GM23248 (cell line): ENCODE measurements around the gene WWOX.

ENCODE experiments used
- EZH2 ChIP-seq: fragments of 200-600 bp; sonication (generic); IDR thresholded peaks from 2 replicates; pipeline ENCODE4 v1.6.1; 2018; ENCODE audit warnings: antibody characterized with exemption, mild to moderate bottlenecking; ENCODE audit not compliant: insufficient read depth, poor library complexity, severe bottlenecking
- EZH2phosphoT487 ChIP-seq: fragments of 200-600 bp; sonication (generic); IDR thresholded peaks from 2 replicates; pipeline ENCODE4 v1.6.1; 2018; ENCODE audit warnings: antibody characterized with exemption, moderate library complexity, mild to moderate bottlenecking, low read depth; ENCODE audit not compliant: insufficient read depth

DNA sequence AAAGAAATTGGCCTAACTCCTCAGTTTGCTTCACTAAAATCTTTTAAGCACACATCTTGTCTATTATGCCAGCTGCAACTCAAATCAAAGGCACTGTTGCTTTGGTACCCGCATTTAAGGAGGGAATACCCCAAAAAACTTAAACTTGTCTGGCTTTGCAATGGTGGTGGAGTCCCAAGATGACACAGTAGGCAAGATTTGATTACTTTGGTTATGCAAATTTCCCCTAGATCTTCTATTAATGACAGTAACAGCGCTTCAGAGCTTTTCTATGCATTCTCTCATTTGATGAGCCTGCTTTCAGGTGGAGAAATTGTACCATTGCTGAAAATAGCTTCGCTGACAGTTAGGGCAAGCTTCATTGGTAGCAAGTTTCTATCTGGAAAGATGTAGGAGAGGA, 27.2 kb downstream of the WWOX start:
- TF ChIP-seq EZH2 (no peak), EZH2phosphoT487 (no peak)
